ENCODE results near the gene CAMTA1.

CAMTA1 gene

GRCh38 chr1:7427605-7428300 lies 642.5 kb downstream of the CAMTA1 start:
- DNase-seq, result no peak

- no peak for DNase-seq
Measured at GRCh38 chr1:7429290-7429689, 644.0 kb downstream of the CAMTA1 start.

GRCh38 chr1:7430047-7430608 lies 644.9 kb downstream of the CAMTA1 start:
- no peak for DNase-seq

- no peak for DNase-seq
Measured at GRCh38 chr1:7430691-7431090, 645.4 kb downstream of the CAMTA1 start.

- no peak for DNase-seq
Measured at GRCh38 chr1:7432102-7432899, 647.0 kb downstream of the CAMTA1 start.

- no peak for DNase-seq
Measured at GRCh38 chr1:7432900-7433380, 647.7 kb downstream of the CAMTA1 start.

GRCh38 chr1:7434566-7434965 lies 649.3 kb downstream of the CAMTA1 start:
- DNase-seq, result no peak

GRCh38 chr1:7435276-7436055 lies 650.2 kb downstream of the CAMTA1 start:
- no peak for DNase-seq

- DNase-seq, result no peak
Measured at GRCh38 chr1:7436056-7437005, 651.1 kb downstream of the CAMTA1 start.

- DNase-seq, result no peak
Measured at GRCh38 chr1:7437036-7437435, 651.8 kb downstream of the CAMTA1 start.

- no peak for DNase-seq
Measured at GRCh38 chr1:7437608-7438395, 652.5 kb downstream of the CAMTA1 start.

- DNase-seq, result no peak
Measured at GRCh38 chr1:7438396-7438785, 653.1 kb downstream of the CAMTA1 start.

- DNase-seq, result no peak
Measured at GRCh38 chr1:7438921-7439655, 653.8 kb downstream of the CAMTA1 start.

GRCh38 chr1:7440154-7440553 lies 654.9 kb downstream of the CAMTA1 start:
- DNase-seq, result no peak

GRCh38 chr1:7441143-7441841 lies 656.0 kb downstream of the CAMTA1 start:
- no peak for DNase-seq

GRCh38 chr1:7442036-7442435 lies 656.8 kb downstream of the CAMTA1 start:
- DNase-seq, result no peak

GRCh38 chr1:7442918-7443317 lies 657.7 kb downstream of the CAMTA1 start:
- no peak for DNase-seq

- DNase-seq, result no peak
Measured at GRCh38 chr1:7444363-7444762, 659.1 kb downstream of the CAMTA1 start.

- no peak for DNase-seq
Measured at GRCh38 chr1:7447093-7447492, 661.8 kb downstream of the CAMTA1 start.

GRCh38 chr1:7447736-7448135 lies 662.5 kb downstream of the CAMTA1 start:
- DNase-seq, result no peak

All from NCI-H1105 (cell line).